T-helper 2 cell (primary cell): ENCODE measurements around the gene CCDC138.

ENCODE experiments used
- DNase-seq, 5 experiments: peaks; one replicate each; pipeline versions ENCODE4 v3.0.0 to v3.0.0-alpha.2; 2012 to 2022

CCDC138 gene

DNA sequence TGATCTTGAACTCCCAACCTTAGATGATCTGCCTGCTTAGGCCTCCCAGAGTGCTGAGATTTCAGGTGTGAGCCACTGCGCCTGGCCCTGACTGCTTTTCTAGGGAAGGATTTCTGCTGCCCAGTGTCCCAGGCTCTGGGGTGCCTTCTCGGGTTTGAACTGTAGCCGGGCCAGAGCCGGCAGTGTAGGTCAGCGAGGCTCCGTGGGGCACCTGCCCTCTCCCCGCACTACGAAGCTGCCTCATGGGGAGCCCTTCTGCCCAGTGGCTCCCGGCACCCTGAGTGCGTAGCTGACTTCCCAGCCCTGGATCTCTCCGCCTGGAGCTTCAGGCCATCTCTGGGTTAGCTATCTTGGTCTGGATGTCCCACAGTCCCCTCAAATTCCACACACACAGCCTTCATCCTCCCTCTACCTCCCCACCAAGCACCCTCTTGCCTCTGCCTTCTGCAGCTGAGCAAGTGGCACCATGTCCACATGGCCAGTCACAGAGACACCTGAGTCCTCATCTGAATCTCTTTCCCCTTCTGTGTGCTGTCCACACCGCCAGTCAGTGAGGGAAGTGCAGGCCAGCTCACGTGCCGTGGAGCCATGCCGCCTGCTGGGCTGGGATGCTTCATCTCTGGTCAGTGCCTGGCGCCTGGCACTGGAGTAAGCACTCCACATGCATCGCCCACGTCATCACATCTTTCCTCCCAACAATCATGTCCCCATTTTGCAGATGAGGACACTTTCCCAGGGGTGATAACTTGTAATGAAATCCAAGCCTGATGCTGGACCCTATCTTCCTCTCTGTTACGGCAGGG, 133.2 kb downstream of the CCDC138 start:
- no peak for DNase-seq

- no peak for DNase-seq
Observed at GRCh38 chr2:108920686-108921085, 134.1 kb downstream of the CCDC138 start.

GRCh38 chr2:108921096-108922030, 134.8 kb downstream of the CCDC138 start:
- no peak for DNase-seq

DNA sequence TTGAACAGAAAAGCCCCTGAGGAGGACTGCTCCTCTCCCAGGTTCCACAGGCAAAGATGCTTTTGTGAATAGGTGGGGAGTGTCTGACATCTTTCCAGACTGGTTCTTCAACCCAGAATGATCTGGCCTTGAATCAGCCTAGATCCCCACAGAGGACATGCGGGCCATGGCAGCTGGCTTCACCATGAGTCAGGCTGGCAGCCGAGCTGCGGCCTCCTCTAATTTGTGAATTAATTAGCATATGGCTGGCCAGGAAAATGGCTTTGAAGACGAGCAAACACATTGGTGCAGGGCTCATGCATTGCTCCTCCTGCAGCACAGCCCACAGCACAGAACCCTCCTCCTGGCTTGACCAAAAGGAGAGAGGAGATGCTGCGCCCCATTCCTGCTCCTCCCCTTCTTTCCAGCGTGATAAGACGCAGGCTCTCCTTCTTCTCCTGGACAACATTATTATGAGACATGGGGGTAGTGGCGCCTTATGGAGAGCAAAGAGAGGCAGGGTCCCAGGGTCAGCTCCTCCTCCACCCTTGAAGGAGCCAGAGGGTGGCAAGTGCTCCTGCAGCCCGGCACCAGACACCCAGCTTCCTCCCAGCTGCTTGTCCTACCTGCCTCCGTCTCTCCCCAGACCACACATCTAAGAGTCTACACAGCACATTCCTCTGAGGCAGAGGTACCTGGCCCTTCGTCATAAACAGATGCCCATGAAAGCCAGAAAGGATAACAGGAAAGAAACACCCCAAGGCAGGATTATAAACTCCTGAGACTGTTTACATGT, 135.8 kb downstream of the CCDC138 start:
- no peak for DNase-seq

- DNase-seq: no peak
Observed at GRCh38 chr2:108923019-108923700, 136.6 kb downstream of the CCDC138 start.

DNA sequence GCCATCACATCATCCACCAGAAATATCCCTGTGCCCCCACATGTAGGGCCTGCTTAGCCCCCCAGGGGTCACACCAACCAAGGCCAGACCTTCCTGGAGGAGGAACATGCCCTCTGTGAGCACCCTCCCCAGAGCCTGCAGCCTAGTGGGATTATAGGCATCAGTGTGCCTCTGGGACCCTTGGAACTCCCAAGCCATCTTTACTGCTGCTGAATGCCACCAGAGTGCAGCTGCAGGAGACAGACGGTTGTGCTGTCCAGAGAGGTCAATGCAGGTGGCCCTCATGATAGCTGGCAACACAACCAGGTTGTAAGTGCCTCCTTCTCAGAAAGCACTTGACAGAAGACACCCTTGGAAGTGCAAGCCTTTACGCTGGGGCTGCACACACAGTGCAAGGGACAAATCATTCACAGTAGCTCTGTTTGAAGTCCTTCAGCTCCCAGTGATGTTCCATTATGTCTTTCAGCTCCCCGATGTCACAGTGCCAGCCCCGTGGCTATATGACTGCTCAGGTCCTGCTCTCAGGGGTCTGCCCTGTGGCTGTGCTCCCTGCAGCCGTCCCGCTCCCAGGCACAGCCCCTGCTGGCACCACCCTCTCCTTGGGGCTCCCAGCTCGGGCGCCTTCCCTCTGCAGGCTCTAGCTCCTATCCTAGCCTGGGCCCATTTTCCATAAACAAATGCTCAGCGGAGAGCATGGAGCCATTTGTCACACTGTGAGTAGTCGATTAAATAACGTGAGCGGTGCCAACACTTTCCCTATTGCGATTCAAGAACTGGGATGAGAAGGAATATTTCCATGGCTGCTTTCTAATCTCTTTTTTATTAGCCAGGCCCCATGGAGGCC, 137.4 kb downstream of the CCDC138 start:
- no peak for DNase-seq

- DNase-seq: no peak
Observed at GRCh38 chr2:108924580-108925251, 138.1 kb downstream of the CCDC138 start.

GRCh38 chr2:108925286-108925685, 138.7 kb downstream of the CCDC138 start:
- no peak for DNase-seq

DNA sequence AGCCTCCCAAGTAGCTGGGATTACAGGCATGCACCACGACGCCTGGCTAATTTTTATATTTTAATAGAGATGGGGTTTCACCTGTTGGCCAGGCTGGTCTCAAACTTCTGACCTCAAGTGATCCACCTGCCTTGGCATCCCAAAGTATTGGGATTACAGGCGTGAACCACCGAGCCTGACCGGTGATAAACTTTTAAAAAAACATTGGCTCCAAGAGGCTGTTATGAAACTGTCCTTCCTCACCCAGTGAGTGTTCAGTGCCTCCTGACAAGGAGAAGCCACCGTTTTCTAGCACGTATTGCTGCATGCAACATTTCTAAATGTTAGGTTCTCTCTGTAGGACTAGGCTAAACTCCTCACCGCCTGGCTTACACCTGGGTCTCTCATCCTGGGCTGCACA, 139.2 kb downstream of the CCDC138 start:
- DNase-seq: no peak
